H9 (cell line): ENCODE data around the gene SNN. TPM values are rescaled to one million over a fixed set of nuclear protein-coding genes. Genes with fewer than 3 reads are reported as not detected.

Source experiments
- DNase-seq: peaks from one replicate; pipeline ENCODE4 v3.0.0-alpha.2; 2017
- H2AFZ ChIP-seq: one replicate; pipeline ENCODE4 v1.6.1; 2013; ENCODE audit warnings: mild to moderate bottlenecking, low read length, control low read depth, moderate library complexity
- H2AK5ac ChIP-seq: 2 replicates; pipeline ENCODE4 v1.6.1; 2013; ENCODE audit warnings: low read length, control low read depth, mixed read lengths; ENCODE audit not compliant: insufficient read length
- H2BK120ac ChIP-seq: one replicate; pipeline ENCODE4 v1.6.1; 2013; ENCODE audit warnings: low read depth, mild to moderate bottlenecking, low read length, control low read depth, inconsistent platforms; ENCODE audit not compliant: poor library complexity, severe bottlenecking
- H2BK12ac ChIP-seq: 2 replicates; pipeline ENCODE4 v1.6.1; 2013; ENCODE audit warnings: low read length, control low read depth, mixed read lengths, low read depth; ENCODE audit not compliant: insufficient read length
- H2BK15ac ChIP-seq: 2 replicates; pipeline ENCODE4 v1.6.1; 2013; ENCODE audit warnings: low read depth, low read length, control low read depth
- H2BK20ac ChIP-seq: one replicate; pipeline ENCODE4 v1.6.1; 2013; ENCODE audit warnings: low read depth, mild to moderate bottlenecking, low read length, control low read depth, inconsistent platforms; ENCODE audit not compliant: poor library complexity, severe bottlenecking
- H2BK5ac ChIP-seq: 2 replicates; pipeline ENCODE4 v1.6.1; 2013; ENCODE audit warnings: low read length, control low read depth, mixed read lengths; ENCODE audit not compliant: insufficient read length
- H3K14ac ChIP-seq: 2 replicates; pipeline ENCODE4 v1.6.1; 2013; ENCODE audit warnings: low read length, control low read depth; ENCODE audit not compliant: insufficient read depth
- H3K18ac ChIP-seq: 2 replicates; pipeline ENCODE4 v1.6.1; 2013; ENCODE audit warnings: low read depth, mild to moderate bottlenecking, mixed read lengths, low read length, control low read depth; ENCODE audit not compliant: insufficient read length
- H3K23ac ChIP-seq: 2 replicates; pipeline ENCODE4 v1.6.1; 2013; ENCODE audit warnings: low read length, control low read depth, mixed read lengths, low read depth; ENCODE audit not compliant: insufficient read length
- H3K23me2 ChIP-seq: 2 replicates; pipeline ENCODE4 v1.6.1; 2013; ENCODE audit warnings: low read depth, mild to moderate bottlenecking, mixed read lengths, low read length, control low read depth; ENCODE audit not compliant: insufficient read length, poor library complexity, severe bottlenecking
- H3K27ac ChIP-seq: 2 replicates; pipeline ENCODE4 v1.5.1; 2013; ENCODE audit warnings: low read length, control low read depth, mixed read lengths, low read depth; ENCODE audit not compliant: insufficient read length
- H3K27me3 ChIP-seq: 2 replicates; pipeline ENCODE4 v1.6.1; 2013; ENCODE audit warnings: low read length, control low read depth, inconsistent platforms; ENCODE audit not compliant: insufficient read depth
- H3K4ac ChIP-seq: 2 replicates; pipeline ENCODE4 v1.6.1; 2013; ENCODE audit warnings: low read depth, mild to moderate bottlenecking, control low read depth, inconsistent platforms, low read length, moderate library complexity
- H3K4me1 ChIP-seq: 2 replicates; pipeline ENCODE4 v1.6.1; 2013; ENCODE audit warnings: low read length, control low read depth, inconsistent platforms; ENCODE audit not compliant: insufficient read depth
- H3K4me2 ChIP-seq: 2 replicates; pipeline ENCODE4 v1.6.1; 2013; ENCODE audit warnings: low read length, control low read depth, mixed read lengths; ENCODE audit not compliant: insufficient read length, insufficient read depth
- H3K56ac ChIP-seq: 2 replicates; pipeline ENCODE4 v1.6.1; 2013; ENCODE audit warnings: low read depth, mild to moderate bottlenecking, mixed read lengths, low read length, control low read depth; ENCODE audit not compliant: insufficient read length
- H3K79me1 ChIP-seq: 2 replicates; pipeline ENCODE4 v1.6.1; 2013; ENCODE audit warnings: low read depth, mild to moderate bottlenecking, moderate library complexity, low read length, control low read depth, inconsistent platforms; ENCODE audit not compliant: insufficient read depth, poor library complexity, severe bottlenecking
- H3K79me2 ChIP-seq: 2 replicates; pipeline ENCODE4 v1.6.1; 2013; ENCODE audit warnings: low read length, control low read depth, inconsistent platforms; ENCODE audit not compliant: insufficient read depth
- H3K9ac ChIP-seq: 2 replicates; pipeline ENCODE4 v1.6.1; 2013; ENCODE audit warnings: low read length, control low read depth, mixed read lengths; ENCODE audit not compliant: insufficient read length; ENCODE audit errors: extremely low read depth
- H3K9me3 ChIP-seq: one replicate; pipeline ENCODE4 v1.6.1; 2013; ENCODE audit warnings: low read depth, low read length, inconsistent platforms; ENCODE audit not compliant: control insufficient read depth
- H3T11ph ChIP-seq: one replicate; pipeline ENCODE4 v1.6.1; 2013; ENCODE audit warnings: mild to moderate bottlenecking, low read length, control low read depth, inconsistent platforms
- H4K20me1 ChIP-seq: one replicate; pipeline ENCODE4 v1.6.1; 2013; ENCODE audit not compliant: control insufficient read depth, insufficient read length, insufficient read depth
- H4K5ac ChIP-seq: 2 replicates; pipeline ENCODE4 v1.6.1; 2013; ENCODE audit warnings: low read depth, mild to moderate bottlenecking, mixed read lengths, low read length, control low read depth; ENCODE audit not compliant: insufficient read length
- H4K8ac ChIP-seq: replicated peaks from 2 replicates; pipeline ENCODE4 v1.6.1; 2013; ENCODE audit warnings: low read length, control low read depth, mixed read lengths, low read depth; ENCODE audit not compliant: insufficient read length
- H4K91ac ChIP-seq: 2 replicates; pipeline ENCODE4 v1.6.1; 2013; ENCODE audit warnings: low read depth, mild to moderate bottlenecking, moderate library complexity, mixed read lengths, low read length, control low read depth; ENCODE audit not compliant: insufficient read length
- H3K27ac Mint-ChIP-seq, 3 experiments: 2 replicates in 2 of 3; 3 replicates in 1 of 3; pipeline ENCODE4 v1.8.0; 2020 to 2021; ENCODE audit warnings: mixed read lengths in 3 of 3, mild to moderate bottlenecking in 1 of 3, moderate library complexity in 1 of 3
- H3K27me3 Mint-ChIP-seq: 2 replicates; pipeline ENCODE4 v1.8.0; 2021; ENCODE audit warnings: low read depth, mild to moderate bottlenecking, moderate library complexity, mixed read lengths
- H3K36me3 Mint-ChIP-seq, 3 experiments: 2 replicates in 2 of 3; 3 replicates in 1 of 3; pipeline ENCODE4 v1.8.0; 2020 to 2021; ENCODE audit warnings: low read depth in 3 of 3, mixed read lengths in 3 of 3; ENCODE audit not compliant: insufficient read depth in 1 of 3
- H3K4me1 Mint-ChIP-seq, 2 experiments: 2 replicates each; pipeline ENCODE4 v1.8.0; 2020; ENCODE audit warnings: mixed read lengths in 2 of 2
- H3K4me3 Mint-ChIP-seq, 2 experiments: 2 replicates in 1 of 2; 3 replicates in 1 of 2; pipeline ENCODE4 v1.8.0; 2020 to 2021; ENCODE audit warnings: mild to moderate bottlenecking in 2 of 2, mixed read lengths in 2 of 2, moderate library complexity in 1 of 2
- H3K9me3 Mint-ChIP-seq, 2 experiments: 2 replicates in 1 of 2; 3 replicates in 1 of 2; pipeline ENCODE4 v1.8.0; 2020; ENCODE audit warnings: mild to moderate bottlenecking in 2 of 2, mixed read lengths in 2 of 2, moderate library complexity in 1 of 2
- CTCF ChIP-seq: fragments of 200-600 bp; sonication (generic); conservative IDR thresholded peaks from 3 replicates; pipeline ENCODE4 v1.8.0; 2021; ENCODE audit warnings: antibody characterized with exemption, mild to moderate bottlenecking
- WGBS: extraction: QIAGEN DNeasy Blood & Tissue Kit; methylation state at CpG from one replicate; pipeline ENCODE4 v1.1.7; 2013; ENCODE audit warnings: missing lambda C conversion rate, low lambda C conversion rate, mixed read lengths; ENCODE audit not compliant: insufficient read length; ENCODE audit errors: extremely low coverage; 5-methylcytosine and 5-hydroxymethylcytosine counted together
- total RNA-seq: library from RNA; stranded (reverse); gene quantifications from 2 replicates; pipeline ENCODE4 v1.2.1, GENCODE V29; 2021

SNN gene
- total RNA-seq, 1 experiment from 2014 or later: 44.2 TPM

GRCh38 chr16:11708421-11708820, 40.2 kb downstream of the SNN start:
- no peak for TF ChIP-seq CTCF
- H4K8ac ChIP-seq: no peak overlapping the region
- no peaks in the 10 kb centered on the region for H3K4me1 ChIP-seq
- no peak overlapping the region for H2BK15ac ChIP-seq
- H3K23me2 ChIP-seq: no peaks in the 10 kb centered on the region
- no peaks in the 10 kb centered on the region for H3K9me3 ChIP-seq
- no peak overlapping the region for H3K18ac ChIP-seq
- no peak overlapping the region for H3T11ph ChIP-seq
- no peak overlapping the region for H2BK5ac ChIP-seq
- no peak overlapping the region for H2BK12ac ChIP-seq
- H3K79me2 ChIP-seq: no peaks in the 10 kb centered on the region
- H3K27me3 Mint-ChIP-seq: no peaks in the 10 kb centered on the region
- no peak overlapping the region for H4K5ac ChIP-seq
- H3K4me2 ChIP-seq: no peak overlapping the region
- no peak overlapping the region for H3K4me3 Mint-ChIP-seq
- no CpG with 5 or more reads among the region's 1 CpG for WGBS
- no peak overlapping the region for H3K14ac ChIP-seq
- H3K4ac ChIP-seq: no peak overlapping the region
- no peak overlapping the region for H3K9ac ChIP-seq
- no peak overlapping the region for H2BK120ac ChIP-seq
- no peak overlapping the region for H3K23ac ChIP-seq
- H3K4me1 Mint-ChIP-seq: no peaks in the 10 kb centered on the region
- H3K79me1 ChIP-seq: no peaks in the 10 kb centered on the region
- DNase-seq: no peak
- no peak overlapping the region for H2AK5ac ChIP-seq
- no peak overlapping the region for H4K91ac ChIP-seq
- H2BK20ac ChIP-seq: no peak overlapping the region
- H3K27ac Mint-ChIP-seq: no peak overlapping the region
- no peak overlapping the region for H3K56ac ChIP-seq
- H3K27me3 ChIP-seq: no peaks in the 10 kb centered on the region
- no peak overlapping the region for H2AFZ ChIP-seq
- H4K20me1 ChIP-seq: no peaks in the 10 kb centered on the region
- no peaks in the 10 kb centered on the region for H3K9me3 Mint-ChIP-seq
- peaks cover 0 to 11% (median 9%) of the 10 kb centered on the region in 3 experiments; a peak in 5 of 7 replicates for H3K36me3 Mint-ChIP-seq
- no peak overlapping the region for H3K27ac ChIP-seq
